Activated CD4-positive, alpha-beta memory T cell treated with anti-CD3 and anti-CD28 coated beads for 36 hours (primary cell): ENCODE data around the gene DCTN2. TPM values are rescaled to one million over a fixed set of nuclear protein-coding genes. Genes with fewer than 3 reads are reported as not detected.
A peak's percentile ranks its signal among the peaks of the same experiment; 100 is the strongest.

Source experiments
- CTCF ChIA-PET: fragments of 350-600 bp; sonication (Branson Sonifier 250); formaldehyde crosslinking; loops from one replicate; lab custom pipeline; 2021; ENCODE audit warnings: antibody characterized with exemption, inconsistent platforms; lab: Charles Lee
- POLR2A ChIA-PET: fragments of 350-600 bp; sonication (Branson Sonifier 250); formaldehyde crosslinking; loops from one replicate; lab custom pipeline; 2021; ENCODE audit warnings: antibody characterized with exemption; lab: Charles Lee
- DNase-seq: peaks from one replicate; pipeline ENCODE4 v3.0.0-alpha.2; 2020
- H3K27ac Mint-ChIP-seq: one replicate; pipeline ENCODE4 v1.8.0; 2021; ENCODE audit warnings: mixed read lengths
- H3K27me3 Mint-ChIP-seq: one replicate; pipeline ENCODE4 v1.8.0; 2021; ENCODE audit warnings: mixed read lengths
- H3K36me3 Mint-ChIP-seq: one replicate; pipeline ENCODE4 v1.8.0; 2021; ENCODE audit warnings: mixed read lengths
- H3K4me1 Mint-ChIP-seq: one replicate; pipeline ENCODE4 v1.8.0; 2021; ENCODE audit warnings: low read depth, mixed read lengths
- H3K4me3 Mint-ChIP-seq: one replicate; pipeline ENCODE4 v1.8.0; 2021; ENCODE audit warnings: mild to moderate bottlenecking, mixed read lengths
- H3K9me3 Mint-ChIP-seq: one replicate; pipeline ENCODE4 v1.8.0; 2021; ENCODE audit warnings: mixed read lengths
- intact Hi-C: fragments of 100-400 bp; cut with micrococcal nuclease; formaldehyde crosslinking; loops from one replicate; pipeline ENCODE4 v1.15.1; 2023
- total RNA-seq, 2 experiments: library from RNA; stranded (reverse); gene quantifications; one replicate each; pipeline ENCODE4 v1.2.3, GENCODE V29; 2021

Gene DCTN2
- total RNA-seq, 2 experiments from 2014 or later = 81.0 to 85.2 TPM

DNA sequence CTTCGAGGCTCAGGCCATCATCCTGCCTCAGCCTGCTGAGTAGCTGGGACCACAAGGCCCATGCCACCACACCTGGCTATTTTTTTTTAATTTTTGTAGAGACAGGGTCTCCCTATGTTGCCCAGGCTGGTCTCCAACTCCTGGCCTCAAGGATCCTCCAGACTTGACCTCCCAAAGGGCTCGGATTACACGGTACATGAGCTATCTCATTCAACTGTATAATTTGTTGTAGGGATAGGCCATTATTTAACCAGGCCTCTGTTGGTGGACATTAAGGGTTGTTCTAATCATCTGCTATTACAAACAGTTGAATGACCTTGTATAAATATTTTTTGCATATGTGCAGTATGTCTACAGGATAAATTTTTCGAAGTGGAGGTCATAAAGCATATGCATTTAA lies 11.9 kb upstream of the DCTN2 start:
- no peaks in the 10 kb centered on the region for H3K9me3 Mint-ChIP-seq
- H3K36me3 Mint-ChIP-seq = no peaks in the 10 kb centered on the region
- DNase-seq = no peak
- no peak overlapping the region for H3K4me3 Mint-ChIP-seq
- no peak overlapping the region for H3K27ac Mint-ChIP-seq
- H3K27me3 Mint-ChIP-seq = peaks cover under 1% of the 10 kb centered on the region
- intact Hi-C loops = no loop called here
- POLR2A ChIA-PET = no interaction called here
- no peaks in the 10 kb centered on the region for H3K4me1 Mint-ChIP-seq
- CTCF ChIA-PET = no interaction called here

DNA sequence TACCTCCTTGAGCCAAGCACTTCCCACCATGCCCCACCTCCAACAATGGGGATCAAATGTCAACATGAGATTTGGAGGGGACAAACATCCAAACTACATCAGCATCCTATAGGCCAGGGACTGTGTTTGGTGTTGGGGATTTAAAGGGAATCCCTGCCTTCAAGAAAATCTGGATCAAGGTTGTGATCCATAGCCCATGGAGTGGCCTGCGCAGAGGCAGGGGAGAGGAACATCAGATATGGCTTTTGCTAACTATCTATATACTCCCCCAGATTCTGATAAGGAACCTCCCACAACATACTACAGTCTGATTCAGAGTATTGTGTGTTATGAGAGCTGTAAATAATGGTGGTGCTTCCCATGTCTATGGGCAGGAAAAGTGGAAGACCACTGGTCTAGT lies 7.9 kb upstream of the DCTN2 start:
- Mint-ChIP-seq H3K36me3 (no peaks in the 10 kb centered on the region), H3K9me3 (no peaks in the 10 kb centered on the region), H3K4me3 (no peak overlapping the region), H3K4me1 (peaks cover 7% of the 10 kb centered on the region), H3K27ac (no peak overlapping the region), H3K27me3 (peaks cover 6% of the 10 kb centered on the region)
- intact Hi-C loops = no loop called here
- ChIA-PET CTCF (interaction anchor here (1.4 kb wide), 2 partner anchors 9 to 29 kb away, joined by 3 to 6 read pairs; no protein-coding TSS in a partner anchor), POLR2A (no interaction called here)
- no peak for DNase-seq

DNA sequence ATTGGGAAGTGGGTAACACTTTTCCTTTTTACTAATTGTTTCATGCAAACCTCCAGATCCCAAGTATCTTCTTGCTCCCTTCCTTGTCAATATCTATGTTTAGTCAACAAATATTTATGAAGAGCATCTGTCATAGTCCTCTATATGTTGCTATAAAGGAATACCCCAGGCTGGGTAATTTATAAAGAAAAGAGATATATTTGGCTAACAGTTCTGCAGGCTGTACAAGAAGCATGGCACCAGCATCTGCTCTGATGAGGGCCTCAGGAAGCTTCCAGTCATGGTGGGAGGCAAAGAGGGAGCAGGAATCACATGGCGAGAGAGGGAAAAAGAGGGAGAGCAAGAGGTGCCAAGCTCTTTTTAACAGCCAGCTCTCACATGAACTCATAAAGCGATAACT lies 7.5 kb upstream of the DCTN2 start:
- no peaks in the 10 kb centered on the region for H3K9me3 Mint-ChIP-seq
- H3K27me3 Mint-ChIP-seq = peaks cover 6% of the 10 kb centered on the region
- H3K36me3 Mint-ChIP-seq = no peaks in the 10 kb centered on the region
- H3K27ac Mint-ChIP-seq = no peak overlapping the region
- POLR2A ChIA-PET = no interaction called here
- intact Hi-C loops = no loop called here
- CTCF ChIA-PET = interaction anchor here (1.4 kb wide), 2 partner anchors 8 to 29 kb away, joined by 3 to 6 read pairs; no protein-coding TSS in a partner anchor
- H3K4me1 Mint-ChIP-seq = peaks cover 8% of the 10 kb centered on the region
- H3K4me3 Mint-ChIP-seq = no peak overlapping the region
- no peak for DNase-seq

DNA sequence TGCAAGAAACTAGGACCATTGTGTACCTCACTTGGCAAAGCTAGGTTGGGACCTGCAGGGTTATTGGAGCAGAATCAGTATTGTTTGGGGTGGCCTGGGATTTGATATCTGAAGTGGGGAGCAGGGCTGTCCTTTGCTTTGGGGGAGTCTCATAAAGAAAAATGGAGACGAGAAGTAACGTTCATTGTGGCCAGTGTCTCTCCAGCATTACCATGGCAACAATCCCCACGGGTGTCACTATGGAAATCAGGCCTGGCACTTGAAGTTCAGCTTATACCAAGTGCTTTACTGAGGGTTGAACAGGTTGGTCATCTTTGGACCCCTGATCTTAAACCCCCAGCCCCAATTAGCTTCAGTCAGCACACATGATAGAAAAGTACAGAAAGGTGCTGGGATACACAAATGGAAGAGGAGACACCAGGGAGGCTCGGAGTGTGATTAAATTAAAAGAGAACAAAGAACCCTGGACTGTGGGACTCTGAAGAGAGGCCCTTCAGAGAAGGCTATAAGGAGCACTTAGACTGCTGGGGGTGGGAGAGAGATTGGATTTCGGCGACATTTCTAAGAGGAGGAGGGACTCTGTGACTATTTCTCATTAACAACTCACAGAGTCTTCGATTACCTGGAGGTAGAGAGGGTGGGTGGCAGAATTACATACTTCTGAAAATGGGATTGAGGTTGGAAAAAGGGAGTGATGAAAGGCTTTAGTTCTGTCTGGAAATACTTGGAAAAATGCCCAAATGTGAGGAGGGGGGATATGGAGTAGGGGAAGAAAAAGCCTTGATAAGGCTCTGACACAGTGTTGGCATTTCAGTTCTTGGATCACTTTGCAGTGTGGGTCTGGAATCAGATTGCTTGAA lies 6.6 kb upstream of the DCTN2 start:
- POLR2A ChIA-PET = no interaction called here
- peaks cover 8% of the 10 kb centered on the region for H3K27me3 Mint-ChIP-seq
- intact Hi-C loops = no loop called here
- H3K36me3 Mint-ChIP-seq = no peaks in the 10 kb centered on the region
- no peak overlapping the region for H3K4me3 Mint-ChIP-seq
- CTCF ChIA-PET = interaction anchor here (0.9 kb wide), 1 partner anchor 30 kb away, joined by 3 read pairs; no protein-coding TSS in a partner anchor
- DNase-seq = no peak
- no peak overlapping the region for H3K27ac Mint-ChIP-seq
- H3K4me1 Mint-ChIP-seq = peaks cover 16% of the 10 kb centered on the region
- no peaks in the 10 kb centered on the region for H3K9me3 Mint-ChIP-seq

DNA sequence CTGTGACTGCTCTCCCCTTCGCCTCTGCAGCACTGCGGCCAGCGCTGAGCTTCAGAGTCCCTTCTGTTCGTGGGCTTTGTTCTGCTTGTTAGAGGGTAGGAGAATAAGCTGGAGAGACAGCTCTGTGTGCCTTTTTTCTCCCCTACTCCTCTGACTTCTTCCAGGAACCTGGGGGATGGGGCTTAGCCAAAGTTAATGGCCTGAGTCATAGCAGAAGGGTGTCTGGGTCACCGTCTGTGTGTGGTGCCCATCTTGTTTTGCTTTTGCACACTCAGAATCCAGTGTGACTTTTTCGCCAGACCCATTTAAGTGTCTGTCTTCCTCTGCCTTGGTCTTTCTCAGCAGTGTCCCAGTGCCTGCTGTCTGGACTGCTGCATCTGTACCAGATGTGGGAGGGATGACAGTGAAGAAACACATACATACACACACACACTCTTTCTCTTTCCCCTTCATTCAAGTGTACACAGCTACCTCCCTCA lies 5.9 kb upstream of the DCTN2 start:
- POLR2A ChIA-PET = no interaction called here
- CTCF ChIA-PET = interaction anchor here (0.9 kb wide), 1 partner anchor 29 kb away, joined by 3 read pairs; no protein-coding TSS in a partner anchor
- Mint-ChIP-seq H3K4me1 (peaks cover 16% of the 10 kb centered on the region), H3K27ac (no peak overlapping the region), H3K4me3 (no peak overlapping the region), H3K27me3 (peaks cover 9% of the 10 kb centered on the region), H3K36me3 (no peaks in the 10 kb centered on the region), H3K9me3 (no peaks in the 10 kb centered on the region)
- intact Hi-C loops = no loop called here
- peak; percentile 12 for DNase-seq

DNA sequence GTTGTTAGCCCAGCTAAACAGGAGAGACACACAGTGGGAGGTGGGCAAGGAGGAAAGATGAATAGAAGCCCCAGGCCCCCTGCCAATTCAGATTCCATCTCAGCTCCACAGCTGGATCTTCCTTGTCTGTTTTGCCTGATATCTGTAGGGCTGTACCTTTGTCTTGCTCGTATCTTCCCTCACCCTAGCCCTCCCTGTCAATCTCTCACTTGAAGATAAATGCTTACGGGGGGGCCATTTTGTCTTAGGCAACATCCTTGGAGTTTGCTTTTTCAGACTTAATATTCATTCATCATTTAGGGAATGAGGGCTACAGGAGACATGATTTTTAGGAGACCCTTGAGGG lies 5.3 kb upstream of the DCTN2 start:
- Mint-ChIP-seq H3K27me3 (peaks cover 9% of the 10 kb centered on the region), H3K27ac (no peak overlapping the region), H3K4me1 (peaks cover 22% of the 10 kb centered on the region), H3K9me3 (no peaks in the 10 kb centered on the region), H3K36me3 (no peaks in the 10 kb centered on the region), H3K4me3 (no peak overlapping the region)
- intact Hi-C loops = no loop called here
- no peak for DNase-seq
- ChIA-PET CTCF (interaction anchor here (1.4 kb wide), 1 partner anchor 31 kb away, joined by 6 read pairs; no protein-coding TSS in a partner anchor), POLR2A (no interaction called here)

DNA sequence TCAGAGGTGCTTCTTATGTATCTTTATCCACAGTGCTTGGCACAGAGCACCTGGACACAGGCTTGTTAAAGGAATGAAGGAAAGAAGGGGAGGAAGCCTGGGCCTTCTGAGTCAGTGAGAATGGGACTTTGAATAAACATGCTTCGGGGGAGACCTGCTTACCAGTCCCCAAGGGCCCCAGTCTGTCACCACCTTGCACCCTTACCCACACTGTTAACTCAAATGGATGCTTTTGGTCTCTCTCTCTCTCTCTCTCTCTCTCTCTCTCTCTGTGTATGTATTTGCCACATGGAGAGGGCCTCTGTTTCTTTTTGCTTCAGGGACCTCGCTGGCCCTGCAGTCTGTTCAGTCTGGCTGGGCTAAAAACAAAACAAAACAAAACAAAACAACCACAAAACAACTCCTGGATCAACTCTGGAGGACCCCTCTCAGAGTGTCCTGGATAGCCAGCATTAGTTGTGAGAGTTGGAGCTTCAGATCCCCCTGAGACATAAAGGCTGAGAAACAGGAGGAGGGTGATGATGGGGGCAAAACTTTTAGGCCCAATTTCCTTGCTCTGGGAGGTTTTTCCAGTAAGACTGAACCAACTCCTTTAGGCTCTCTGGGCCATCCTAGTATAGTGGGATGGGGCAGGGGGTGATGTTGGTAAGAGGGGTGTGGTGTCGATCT lies 4.8 kb upstream of the DCTN2 start:
- POLR2A ChIA-PET = no interaction called here

DNA sequence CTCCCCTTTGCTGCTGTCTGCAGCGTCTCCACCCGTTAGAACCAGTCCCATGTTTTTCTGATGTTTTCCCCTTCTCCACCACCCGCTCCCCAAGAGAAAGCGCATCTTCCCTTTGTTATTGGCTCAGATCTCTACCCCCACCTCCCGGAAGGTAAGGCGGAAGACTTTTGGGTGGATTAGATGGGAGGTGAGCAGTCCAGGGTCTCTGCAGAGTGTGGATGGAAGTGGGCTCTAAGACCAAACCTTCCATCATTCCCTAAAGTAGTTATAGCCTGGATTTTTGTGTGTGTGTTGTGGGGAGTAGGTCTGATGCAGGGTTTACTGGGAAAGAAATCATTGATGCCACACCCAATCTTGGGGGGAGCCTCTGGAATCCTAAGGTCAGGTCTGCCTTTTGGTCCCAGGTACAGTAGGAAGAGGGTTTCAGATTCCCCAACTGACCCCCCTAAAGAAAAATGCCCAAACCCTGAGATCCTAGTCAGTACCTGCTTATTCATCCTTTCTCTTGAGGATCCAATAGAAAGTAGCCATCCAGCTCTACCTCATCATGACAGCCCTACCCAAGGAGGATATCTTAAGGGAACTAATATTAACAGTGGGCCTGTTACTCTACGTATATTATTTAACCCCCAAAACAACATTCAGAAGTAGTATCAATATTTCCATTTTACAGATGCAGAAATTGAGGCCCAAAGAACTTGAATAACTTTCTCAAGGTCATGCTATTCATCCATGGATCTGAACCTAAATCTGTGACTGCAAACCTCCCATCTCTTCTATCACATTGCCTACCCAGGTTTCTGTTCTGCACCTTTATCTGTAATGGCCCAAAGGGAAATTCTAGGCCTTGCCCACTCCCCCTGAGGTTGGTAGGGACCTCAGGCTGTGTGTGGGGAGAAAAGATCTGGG lies 3.9 kb upstream of the DCTN2 start:
- Mint-ChIP-seq H3K27me3 (peaks cover 9% of the 10 kb centered on the region), H3K4me3 (peak overlapping the region; percentile 74), H3K27ac (no peak overlapping the region), H3K4me1 (peaks cover 27% of the 10 kb centered on the region), H3K9me3 (no peaks in the 10 kb centered on the region), H3K36me3 (peaks cover 6% of the 10 kb centered on the region)
- CTCF ChIA-PET = interaction anchor here (1.4 kb wide), 1 partner anchor 33 kb away, joined by 6 read pairs; no protein-coding TSS in a partner anchor
- intact Hi-C loops = no loop called here
- DNase-seq = no peak
- POLR2A ChIA-PET = no interaction called here

More for the DNA sequence above, 4.8 kb upstream of the DCTN2 start:
- H3K4me3 Mint-ChIP-seq = no peak overlapping the region
- H3K27me3 Mint-ChIP-seq = peaks cover 9% of the 10 kb centered on the region
- CTCF ChIA-PET = interaction anchor here (1.4 kb wide), 1 partner anchor 32 kb away, joined by 6 read pairs; no protein-coding TSS in a partner anchor
- DNase-seq = no peak
- peaks cover 24% of the 10 kb centered on the region for H3K4me1 Mint-ChIP-seq
- H3K9me3 Mint-ChIP-seq = no peaks in the 10 kb centered on the region
- no peaks in the 10 kb centered on the region for H3K36me3 Mint-ChIP-seq
- H3K27ac Mint-ChIP-seq = no peak overlapping the region
- intact Hi-C loops = no loop called here

DNA sequence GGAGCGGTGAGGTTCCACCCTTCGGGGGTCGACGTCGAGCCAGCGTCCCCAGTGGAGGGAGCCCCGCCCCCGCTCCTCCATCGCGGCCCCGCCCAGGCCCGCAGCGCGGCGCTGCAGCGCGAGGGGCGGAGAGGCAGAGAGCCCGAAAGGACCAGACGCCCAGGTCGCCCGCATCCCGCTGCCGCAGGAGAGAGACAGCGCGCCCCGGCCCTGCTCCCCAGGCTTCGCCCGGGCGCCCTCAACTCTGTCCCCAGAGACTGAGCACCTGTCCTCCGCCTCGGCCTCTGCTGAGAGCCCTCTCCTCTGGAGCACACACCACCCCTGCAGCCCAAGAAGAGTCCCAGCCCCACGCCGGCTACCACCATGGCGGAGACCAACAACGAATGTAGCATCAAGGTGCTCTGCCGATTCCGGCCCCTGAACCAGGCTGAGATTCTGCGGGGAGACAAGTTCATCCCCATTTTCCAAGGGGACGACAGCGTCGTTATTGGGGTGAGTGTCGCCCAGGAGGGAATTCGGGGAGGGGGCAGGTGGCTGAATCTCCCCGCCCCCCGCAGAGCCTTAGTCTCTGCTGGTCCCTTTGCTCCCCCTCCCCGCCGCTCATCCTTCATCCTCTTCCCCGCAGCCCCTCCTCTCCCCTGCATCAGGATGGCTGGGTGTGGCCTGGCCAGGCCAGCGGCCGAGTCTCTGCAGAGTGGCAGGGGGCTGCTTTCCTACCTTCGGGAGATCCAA lies 3.1 kb upstream of the DCTN2 start, which contains the start of gene KIF5A:
Gene KIF5A (plus strand): TSS at position 136 of the 732 bp plus-strand sequence. CDS start 228 bp downstream, at position 364.
- H3K27ac Mint-ChIP-seq = no peak within 1 kb of the TSS

DNA sequence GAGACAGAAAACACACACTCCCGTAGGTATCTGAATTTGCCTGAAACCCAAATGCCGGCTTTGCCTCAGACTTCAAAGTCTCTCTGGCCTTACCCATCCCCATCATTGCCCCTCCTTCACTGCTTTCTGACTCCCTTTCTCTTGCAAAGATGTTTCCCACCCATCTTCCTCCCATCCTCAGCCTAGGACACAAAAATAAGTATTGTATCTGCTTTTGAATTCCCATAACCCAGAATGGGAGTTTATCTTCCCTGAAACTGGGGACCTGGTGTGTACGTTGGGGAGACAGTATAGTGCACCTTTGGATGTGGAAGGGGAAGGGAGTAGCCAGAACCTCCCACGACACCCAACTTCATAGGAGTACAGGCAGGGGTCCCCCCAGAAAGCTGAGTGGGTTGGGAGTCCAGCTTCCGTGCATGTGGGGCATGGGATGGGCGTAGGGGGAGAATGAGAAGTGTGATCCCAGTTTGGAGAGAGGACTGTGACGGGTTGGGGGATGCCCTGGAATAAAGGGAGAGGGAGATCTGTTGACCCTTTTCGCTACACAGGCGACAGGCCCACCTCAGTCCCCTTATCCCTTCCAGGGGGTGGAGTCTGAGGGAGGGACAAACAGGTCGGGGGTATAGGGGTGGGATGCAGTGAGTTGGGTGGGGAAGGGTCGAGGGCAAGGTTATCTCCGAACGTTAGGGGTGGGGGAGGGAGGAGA lies 2.4 kb upstream of the DCTN2 start:
- intact Hi-C loops = loop anchor here (5.0 kb wide), 1 partner anchor 193 kb away; no protein-coding TSS in a partner anchor
- Mint-ChIP-seq H3K27ac (no peak overlapping the region), H3K27me3 (peaks cover 9% of the 10 kb centered on the region), H3K9me3 (no peaks in the 10 kb centered on the region), H3K36me3 (peaks cover 13% of the 10 kb centered on the region), H3K4me1 (peaks cover 40% of the 10 kb centered on the region), H3K4me3 (peak overlapping the region; percentile 74)
- ChIA-PET CTCF (no interaction called here), POLR2A (no interaction called here)
- no peak for DNase-seq

More for the DNA sequence above, 3.1 kb upstream of the DCTN2 start, which contains the start of gene KIF5A:
- Mint-ChIP-seq H3K4me3 (peak within 1 kb of the TSS; percentile 74), H3K36me3 (peaks cover 13% of the 10 kb centered on the region), H3K27me3 (peaks cover 9% of the 10 kb centered on the region), H3K4me1 (peaks cover 35% of the 10 kb centered on the region), H3K9me3 (no peaks in the 10 kb centered on the region)
- CTCF ChIA-PET = no interaction called here
- DNase-seq = peak; percentile 72
- intact Hi-C loops = loop anchor here (5.0 kb wide), 1 partner anchor 192 kb away; no protein-coding TSS in a partner anchor
- POLR2A ChIA-PET = no interaction called here
